A673 (cell line): ENCODE results near the gene MAGOH. TPM values are rescaled to one million over a fixed set of nuclear protein-coding genes. Genes with fewer than 3 reads are reported as not detected.
"Not testable (repeated sequence)": the region's sequence is repeated elsewhere in the genome, so short reads cannot be mapped to it uniquely, and the experiment has no call there.

Source experiments
- BruUV-seq: library from RNA; stranded (reverse); fragments of 400-500 nt; replicated peaks from 2 replicates; lab custom pipeline; 2021; lab: Mats Ljungman, UMichigan
- CTCF ChIA-PET: fragments of 300-600 bp; sonication (Branson Sonifier 250); formaldehyde crosslinking; loops from one replicate; lab custom pipeline; 2022; ENCODE audit warnings: antibody characterized with exemption; lab: Charles Lee
- POLR2A ChIA-PET: fragments of 300-600 bp; sonication (Branson Sonifier 250); formaldehyde crosslinking; loops from one replicate; lab custom pipeline; 2022; ENCODE audit warnings: antibody characterized with exemption; ENCODE audit not compliant: low non-redundant PET; lab: Charles Lee
- DNase-seq: peaks from one replicate; pipeline ENCODE4 v3.0.0-alpha.2; 2015; ENCODE audit warnings: low spot score
- H3K27ac ChIP-seq: fragments of 200-600 bp; sonication (generic); 2 replicates; pipeline ENCODE4 v1.5.1; 2016; ENCODE audit warnings: mixed run types, low read depth, mild to moderate bottlenecking, mixed read lengths, antibody characterized with exemption, low read length; ENCODE audit not compliant: poor library complexity, severe bottlenecking
- H3K27me3 ChIP-seq: fragments of 200-600 bp; sonication (generic); replicated peaks from 2 replicates; pipeline ENCODE4 v1.6.1; 2017; ENCODE audit warnings: mixed run types, low read depth, mild to moderate bottlenecking, mixed read lengths, antibody characterized with exemption, low read length; ENCODE audit not compliant: insufficient read depth, poor library complexity
- H3K36me3 ChIP-seq: fragments of 200-600 bp; sonication (generic); 2 replicates; pipeline ENCODE4 v1.6.1; 2016; ENCODE audit warnings: mixed run types, mild to moderate bottlenecking, mixed read lengths, antibody characterized with exemption, low read length; ENCODE audit not compliant: insufficient read depth, poor library complexity, severe bottlenecking
- H3K4me1 ChIP-seq: fragments of 200-600 bp; sonication (generic); 2 replicates; pipeline ENCODE4 v1.6.1; 2017; ENCODE audit warnings: mixed run types, mild to moderate bottlenecking, mixed read lengths, antibody characterized with exemption, low read length; ENCODE audit not compliant: insufficient read depth, poor library complexity, severe bottlenecking
- H3K4me3 ChIP-seq: fragments of 200-600 bp; sonication (generic); 2 replicates; pipeline ENCODE4 v1.5.1; 2016; ENCODE audit warnings: low read depth, mixed run types, mild to moderate bottlenecking, mixed read lengths, low read length; ENCODE audit not compliant: poor library complexity, severe bottlenecking
- H3K9me3 ChIP-seq: fragments of 200-600 bp; sonication (generic); 2 replicates; pipeline ENCODE4 v1.6.1; 2016; ENCODE audit warnings: mixed run types, low read depth, mild to moderate bottlenecking, mixed read lengths, antibody characterized with exemption, low read length; ENCODE audit not compliant: poor library complexity, severe bottlenecking
- CTCF ChIP-seq: fragments of 300-800, 200-600 bp; sonication (generic); conservative IDR thresholded peaks from 2 replicates; pipeline ENCODE4 v1.5.1; 2017; ENCODE audit warnings: low read depth, mild to moderate bottlenecking, antibody characterized with exemption, low read length, moderate library complexity, mixed read lengths
- EZH2 ChIP-seq: fragments of 200-600 bp; sonication (generic); IDR thresholded peaks from 2 replicates; pipeline ENCODE4 v1.6.1; 2017; ENCODE audit warnings: borderline replicate concordance, low read depth, mild to moderate bottlenecking, mixed read lengths, antibody characterized with exemption, low read length; ENCODE audit not compliant: poor library complexity, severe bottlenecking
- intact Hi-C: fragments of 100-400 bp; cut with micrococcal nuclease; formaldehyde crosslinking; loops from one replicate; pipeline ENCODE4 v1.10.0; 2022; ENCODE audit not compliant: unreplicated experiment
- total RNA-seq: library from RNA; stranded (reverse); gene quantifications from 2 replicates; pipeline ENCODE4 v1.2.3, GENCODE V29; 2021

Gene MAGOH
- total RNA-seq, 1 experiment from 2014 or later, result 76.3 TPM

- no peaks in the 10 kb centered on the region for H3K36me3 ChIP-seq
- intact Hi-C loops, result no loop called here
- H3K4me3 ChIP-seq, result no peak overlapping the region
- TF ChIP-seq CTCF (no peak), EZH2 (no peak)
- no peak overlapping the region for H3K27ac ChIP-seq
- DNase-seq, result no peak
- H3K27me3 ChIP-seq, result no peaks in the 10 kb centered on the region
- POLR2A ChIA-PET, result no interaction called here
- no peaks in the 10 kb centered on the region for H3K9me3 ChIP-seq
- no peaks in the 10 kb centered on the region for H3K4me1 ChIP-seq
- CTCF ChIA-PET, result no interaction called here
- no TSS peak for BruUV-seq
These were observed 47.2 kb upstream of the MAGOH start for GRCh38 chr1:53285546-53285945.

GRCh38 chr1:53284224-53285020 is 46.1 kb upstream of the MAGOH start:
- CTCF ChIA-PET, result no interaction called here

GRCh38 chr1:53283156-53283555 is 44.8 kb upstream of the MAGOH start:
- H3K27ac ChIP-seq, H3K4me3 ChIP-seq, H3K36me3 ChIP-seq, intact Hi-C loops, H3K4me1 ChIP-seq, BruUV-seq, CTCF ChIA-PET, H3K27me3 ChIP-seq, POLR2A ChIA-PET, H3K9me3 ChIP-seq: not testable (repeated sequence)
- peak; percentile 10 for DNase-seq

More at GRCh38 chr1:53284224-53285020, 46.1 kb upstream of the MAGOH start:
- no TSS peak for BruUV-seq
- Histone ChIP-seq H3K36me3 (no peaks in the 10 kb centered on the region), H3K4me1 (no peaks in the 10 kb centered on the region), H3K27me3 (no peaks in the 10 kb centered on the region), H3K9me3 (no peaks in the 10 kb centered on the region), H3K27ac (no peak overlapping the region), H3K4me3 (no peak overlapping the region)
- POLR2A ChIA-PET, result no interaction called here
- DNase-seq, result no peak
- intact Hi-C loops, result no loop called here
- TF ChIP-seq CTCF (no peak), EZH2 (no peak)

- no peaks in the 10 kb centered on the region for H3K9me3 ChIP-seq
- no peaks in the 10 kb centered on the region for H3K4me1 ChIP-seq
- ChIA-PET CTCF (no interaction called here), POLR2A (no interaction called here)
- H3K4me3 ChIP-seq, result no peak overlapping the region
- no peak overlapping the region for H3K27ac ChIP-seq
- intact Hi-C loops, result no loop called here
- no TSS peak for BruUV-seq
- H3K27me3 ChIP-seq, result no peaks in the 10 kb centered on the region
- TF ChIP-seq CTCF (no peak), EZH2 (no peak)
- H3K36me3 ChIP-seq, result no peaks in the 10 kb centered on the region
- DNase-seq, result no peak
These were observed 42.8 kb upstream of the MAGOH start for GRCh38 chr1:53281133-53281532.
